Activated gamma-delta T cell treated with anti-CD3 and anti-CD28 coated beads, Interleukin-2, amount 50 U/mL, for 16 hours (primary cell): Measurements from ENCODE around the gene CUX1.

Experiments
- DNase-seq: peaks from one replicate; pipeline ENCODE4 v3.0.0-alpha.2; 2020; ENCODE audit warnings: low read depth

CUX1 gene

GRCh38 chr7:101896316-101896715 is 78.9 kb downstream of the CUX1 start:
- DNase-seq: no peak

- DNase-seq: no peak
Observed at GRCh38 chr7:101896941-101897340, 79.5 kb downstream of the CUX1 start.

- DNase-seq: no peak
Observed at GRCh38 chr7:101898106-101898505, 80.7 kb downstream of the CUX1 start.

- DNase-seq: no peak
Observed at GRCh38 chr7:101899616-101900015, 82.2 kb downstream of the CUX1 start.

- no peak for DNase-seq
Observed at GRCh38 chr7:101900103-101900502, 82.7 kb downstream of the CUX1 start.

GRCh38 chr7:101901661-101902491 is 84.5 kb downstream of the CUX1 start:
- DNase-seq: no peak

GRCh38 chr7:101902680-101903514 is 85.5 kb downstream of the CUX1 start:
- no peak for DNase-seq

- no peak for DNase-seq
Observed at GRCh38 chr7:101903515-101903868, 86.1 kb downstream of the CUX1 start.

- no peak for DNase-seq
Observed at GRCh38 chr7:101904019-101904418, 86.6 kb downstream of the CUX1 start.

- no peak for DNase-seq
Observed at GRCh38 chr7:101905203-101905865, 87.9 kb downstream of the CUX1 start.

GRCh38 chr7:101906291-101907240 is 89.1 kb downstream of the CUX1 start:
- DNase-seq: no peak

- no peak for DNase-seq
Observed at GRCh38 chr7:101910991-101911799, 93.8 kb downstream of the CUX1 start.

GRCh38 chr7:101911800-101912715 is 94.6 kb downstream of the CUX1 start:
- DNase-seq: no peak

- DNase-seq: no peak
Observed at GRCh38 chr7:101912716-101913110, 95.3 kb downstream of the CUX1 start.

GRCh38 chr7:101913247-101913721 is 95.9 kb downstream of the CUX1 start:
- no peak for DNase-seq

GRCh38 chr7:101913851-101914250 is 96.4 kb downstream of the CUX1 start:
- no peak for DNase-seq

GRCh38 chr7:101915000-101915399 is 97.6 kb downstream of the CUX1 start:
- no peak for DNase-seq

- DNase-seq: no peak
Observed at GRCh38 chr7:101916041-101916800, 98.8 kb downstream of the CUX1 start.

- DNase-seq: no peak
Observed at GRCh38 chr7:101916876-101917275, 99.5 kb downstream of the CUX1 start.
